Measurements from ENCODE around the gene TENM4. TPM values are rescaled to one million over a fixed set of nuclear protein-coding genes. Genes with fewer than 3 reads are reported as not detected.

TENM4 gene
- polyA plus RNA-seq, 2 of the 4 experiments (the other 2 are of a cell fraction), result 0.06 to 0.31 TPM

- TF ChIP-seq, protein P1, sequence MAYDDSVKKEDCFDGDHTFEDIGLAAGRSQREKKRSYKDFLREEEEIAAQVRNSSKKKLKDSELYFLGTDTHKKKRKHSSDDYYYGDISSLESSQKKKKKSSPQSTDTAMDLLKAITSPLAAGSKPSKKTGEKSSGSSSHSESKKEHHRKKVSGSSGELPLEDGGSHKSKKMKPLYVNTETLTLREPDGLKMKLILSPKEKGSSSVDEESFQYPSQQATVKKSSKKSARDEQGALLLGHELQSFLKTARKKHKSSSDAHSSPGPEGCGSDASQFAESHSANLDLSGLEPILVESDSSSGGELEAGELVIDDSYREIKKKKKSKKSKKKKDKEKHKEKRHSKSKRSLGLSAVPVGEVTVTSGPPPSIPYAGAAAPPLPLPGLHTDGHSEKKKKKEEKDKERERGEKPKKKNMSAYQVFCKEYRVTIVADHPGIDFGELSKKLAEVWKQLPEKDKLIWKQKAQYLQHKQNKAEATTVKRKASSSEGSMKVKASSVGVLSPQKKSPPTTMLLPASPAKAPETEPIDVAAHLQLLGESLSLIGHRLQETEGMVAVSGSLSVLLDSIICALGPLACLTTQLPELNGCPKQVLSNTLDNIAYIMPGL (CRISPR knock-in tag; IDR thresholded peaks at IDR 0.05; ENCODE audit: borderline replicate concordance), result no peak
- TF ChIP-seq MYC (IDR thresholded peaks at IDR 0.05; ENCODE audit: borderline replicate concordance, low read length) (no peak), JUN (IDR thresholded peaks at IDR 0.05) (no peak), PHF8 (IDR thresholded peaks at IDR 0.05; ENCODE audit: borderline replicate concordance, low read depth) (no peak)
Observed at GRCh38 chr11:79050786-79051185, 390.0 kb downstream of the TENM4 start (continued).

DNA sequence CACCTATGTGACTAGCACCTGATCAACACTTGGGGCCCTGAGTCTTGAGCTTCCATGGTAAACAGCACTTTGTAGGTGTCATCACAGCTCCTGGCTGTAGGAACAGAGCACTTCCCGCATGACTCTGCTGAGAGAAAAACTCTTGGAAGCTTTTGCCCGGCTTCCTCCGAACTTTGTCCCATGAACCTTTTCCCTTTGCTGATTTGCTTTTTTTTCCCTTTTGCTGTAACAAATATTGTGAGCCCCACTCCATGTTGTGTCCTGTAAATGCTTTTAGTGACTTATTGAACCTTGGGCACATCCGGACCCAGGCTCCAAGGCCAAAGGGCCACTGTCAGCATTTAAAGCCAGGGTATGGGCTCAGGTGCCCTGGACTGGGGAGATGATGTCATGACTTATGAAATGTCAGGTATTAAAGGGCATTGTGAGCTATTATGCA, 391.1 kb downstream of the TENM4 start:
- Histone ChIP-seq H3K9me3 (no peaks in the 10 kb centered on the region), H3K4me2 (no peak overlapping the region), H3K27ac (no peak overlapping the region), H3K4me3 (no peak overlapping the region), H3K4me1 (no peaks in the 10 kb centered on the region; the same call in 2 of the 3 replicates)
- POLR2A ChIA-PET, result interaction anchor here (0.7 kb wide), 1 partner anchor 11 kb away, joined by 3 read pairs; no protein-coding TSS in a partner anchor
- no peak for ATAC-seq
- CTCF ChIA-PET, result interaction anchor here (0.6 to 0.8 kb wide), 2 partner anchors 373 to 404 kb away, joined by 3 read pairs; no protein-coding TSS in a partner anchor
- no peak for DNase-seq (ENCODE audit: low read depth in 1 of 2, low spot score in 1 of 2)
- no peak for FAIRE-seq
- WGBS (ENCODE audit: missing lambda C conversion rate), result 94% methylated on average over 4 of the region's 4 CpGs
- TF ChIP-seq PHF8 (IDR thresholded peaks at IDR 0.05; ENCODE audit: borderline replicate concordance, low read depth) (no peak), HOXB13 (CRISPR knock-in tag; IDR thresholded peaks at IDR 0.05; ENCODE audit: low read depth) (no peak), MAFK (IDR thresholded peaks at IDR 0.05; ENCODE audit: partially characterized antibody) (peak; percentile 2)

DNA sequence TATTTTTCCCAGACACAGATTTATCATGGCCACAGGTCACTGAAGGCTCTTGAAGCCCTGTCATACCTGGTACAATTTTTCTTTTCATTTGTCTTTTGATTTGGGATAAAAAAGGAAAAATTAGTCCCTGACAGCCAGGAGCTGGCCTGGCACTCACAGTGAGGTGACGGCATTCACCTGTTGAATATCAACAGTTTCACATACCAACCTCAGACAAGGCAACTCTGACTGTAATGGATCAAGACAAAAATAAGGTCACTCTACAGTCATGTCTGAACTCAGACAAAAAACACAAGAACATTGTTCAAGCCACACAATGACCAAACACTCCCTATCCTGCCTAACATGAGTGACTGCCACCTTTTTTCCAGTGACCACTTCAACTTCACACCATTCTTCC, 392.9 kb downstream of the TENM4 start:
- no peak overlapping the region for H3K4me3 ChIP-seq
- H3K4me1 ChIP-seq, result no peaks in the 10 kb centered on the region
- H3K27ac ChIP-seq, result no peak overlapping the region
- POLR2A ChIA-PET, result no interaction called here
- ATAC-seq (no peak), FAIRE-seq (no peak), DNase-seq (ENCODE audit: low read depth in 1 of 2, low spot score in 1 of 2) (no peak)
- TF ChIP-seq FOSL2 (IDR thresholded peaks at IDR 0.05) (no peak), FOSL2 (CRISPR knock-in tag; IDR thresholded peaks at IDR 0.05) (no peak), GATA3 (IDR thresholded peaks at IDR 0.05; ENCODE audit: borderline replicate concordance) (no peak), ESRRA (IDR thresholded peaks at IDR 0.05; ENCODE audit: borderline replicate concordance, low read length) (no peak), RAD21 (conservative IDR thresholded peaks at IDR 0.05 in 1 of 2, IDR thresholded peaks at IDR 0.05 in 1 of 2) (no peak), CBX2 (IDR thresholded peaks at IDR 0.05; ENCODE audit: borderline replicate concordance, low read depth) (no peak), JUN (IDR thresholded peaks at IDR 0.05) (no peak), ZNF302 (CRISPR knock-in tag; IDR thresholded peaks at IDR 0.05) (no peak), NFE2L2 (conservative IDR thresholded peaks at IDR 0.05; ENCODE audit: low read length) (no peak), HOXA7 (CRISPR knock-in tag; IDR thresholded peaks at IDR 0.05) (no peak), FOXS1 (CRISPR knock-in tag; IDR thresholded peaks at IDR 0.05) (no peak), FOSB (CRISPR knock-in tag; IDR thresholded peaks at IDR 0.05) (no peak), TP53 (CRISPR knock-in tag; IDR thresholded peaks at IDR 0.05) (no peak), MYC (IDR thresholded peaks at IDR 0.05; ENCODE audit: borderline replicate concordance, low read length) (no peak), BCL3 (IDR thresholded peaks at IDR 0.05) (no peak)
- TF ChIP-seq, protein P2, sequence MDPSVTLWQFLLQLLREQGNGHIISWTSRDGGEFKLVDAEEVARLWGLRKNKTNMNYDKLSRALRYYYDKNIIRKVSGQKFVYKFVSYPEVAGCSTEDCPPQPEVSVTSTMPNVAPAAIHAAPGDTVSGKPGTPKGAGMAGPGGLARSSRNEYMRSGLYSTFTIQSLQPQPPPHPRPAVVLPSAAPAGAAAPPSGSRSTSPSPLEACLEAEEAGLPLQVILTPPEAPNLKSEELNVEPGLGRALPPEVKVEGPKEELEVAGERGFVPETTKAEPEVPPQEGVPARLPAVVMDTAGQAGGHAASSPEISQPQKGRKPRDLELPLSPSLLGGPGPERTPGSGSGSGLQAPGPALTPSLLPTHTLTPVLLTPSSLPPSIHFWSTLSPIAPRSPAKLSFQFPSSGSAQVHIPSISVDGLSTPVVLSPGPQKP (IDR thresholded peaks at IDR 0.05; ENCODE audit: low read depth, low read length), result no peak
- TF ChIP-seq, protein P3, sequence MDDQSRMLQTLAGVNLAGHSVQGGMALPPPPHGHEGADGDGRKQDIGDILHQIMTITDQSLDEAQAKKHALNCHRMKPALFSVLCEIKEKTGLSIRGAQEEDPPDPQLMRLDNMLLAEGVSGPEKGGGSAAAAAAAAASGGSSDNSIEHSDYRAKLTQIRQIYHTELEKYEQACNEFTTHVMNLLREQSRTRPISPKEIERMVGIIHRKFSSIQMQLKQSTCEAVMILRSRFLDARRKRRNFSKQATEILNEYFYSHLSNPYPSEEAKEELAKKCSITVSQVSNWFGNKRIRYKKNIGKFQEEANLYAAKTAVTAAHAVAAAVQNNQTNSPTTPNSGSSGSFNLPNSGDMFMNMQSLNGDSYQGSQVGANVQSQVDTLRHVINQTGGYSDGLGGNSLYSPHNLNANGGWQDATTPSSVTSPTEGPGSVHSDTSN (IDR thresholded peaks at IDR 0.05), result no peak
- H3K9me3 ChIP-seq, result no peaks in the 10 kb centered on the region
- CTCF ChIA-PET, result interaction anchor here (0.8 kb wide), 1 partner anchor 12 kb away, joined by 4 read pairs; no protein-coding TSS in a partner anchor
- 100% methylated on average over 1 of the region's 1 CpG for WGBS (ENCODE audit: missing lambda C conversion rate)
- no peak overlapping the region for H3K4me2 ChIP-seq
